Activated CD4-positive, CD25-positive, alpha-beta regulatory T cell treated with anti-CD3 and anti-CD28 coated beads, Interleukin-2, amount 50 U/mL, for 72 hours (primary cell): ENCODE measurements around the gene KCNQ5.

Experiments
- DNase-seq: peaks from one replicate; pipeline ENCODE4 v3.0.0; 2021

KCNQ5 gene

GRCh38 chr6:73078908-73079610 is 457.2 kb downstream of the KCNQ5 start:
- no peak for DNase-seq

- no peak for DNase-seq
These were observed 457.7 kb downstream of the KCNQ5 start for GRCh38 chr6:73079611-73079955.

GRCh38 chr6:73079978-73080377 is 458.1 kb downstream of the KCNQ5 start:
- DNase-seq = no peak

GRCh38 chr6:73081955-73082354 is 460.1 kb downstream of the KCNQ5 start:
- no peak for DNase-seq

GRCh38 chr6:73083886-73084285 is 462.0 kb downstream of the KCNQ5 start:
- no peak for DNase-seq

- DNase-seq = no peak
These were observed 463.6 kb downstream of the KCNQ5 start for GRCh38 chr6:73085443-73085871.

- DNase-seq = no peak
These were observed 464.9 kb downstream of the KCNQ5 start for GRCh38 chr6:73086726-73087125.

- no peak for DNase-seq
These were observed 466.4 kb downstream of the KCNQ5 start for GRCh38 chr6:73088138-73088813.

- no peak for DNase-seq
These were observed 483.1 kb downstream of the KCNQ5 start for GRCh38 chr6:73104921-73105320.

- no peak for DNase-seq
These were observed 485.2 kb downstream of the KCNQ5 start for GRCh38 chr6:73107016-73107415.

- DNase-seq = no peak
These were observed 487.1 kb downstream of the KCNQ5 start for GRCh38 chr6:73108949-73109348.

GRCh38 chr6:73109659-73110058 is 487.8 kb downstream of the KCNQ5 start:
- DNase-seq = no peak

- no peak for DNase-seq
These were observed 494.5 kb downstream of the KCNQ5 start for GRCh38 chr6:73116330-73116729.

GRCh38 chr6:73121421-73121993 is 499.6 kb downstream of the KCNQ5 start:
- DNase-seq = no peak

- DNase-seq = no peak
These were observed 501.9 kb downstream of the KCNQ5 start for GRCh38 chr6:73123632-73124329.

GRCh38 chr6:73129653-73130443 is 508.0 kb downstream of the KCNQ5 start:
- peak; percentile 81 for DNase-seq

- DNase-seq = no peak
These were observed 509.8 kb downstream of the KCNQ5 start for GRCh38 chr6:73131706-73132105.

- peak; percentile 36 for DNase-seq
These were observed 512.7 kb downstream of the KCNQ5 start for GRCh38 chr6:73134588-73134987.

GRCh38 chr6:73139681-73140383 is 518.0 kb downstream of the KCNQ5 start:
- no peak for DNase-seq

- DNase-seq = no peak
These were observed 521.7 kb downstream of the KCNQ5 start for GRCh38 chr6:73143551-73143950.

- DNase-seq = no peak
These were observed 522.7 kb downstream of the KCNQ5 start for GRCh38 chr6:73144516-73144915.

- no peak for DNase-seq
These were observed 523.8 kb downstream of the KCNQ5 start for GRCh38 chr6:73145690-73146089.
